ENCODE results near the gene ADCY1. TPM values are rescaled to one million over a fixed set of nuclear protein-coding genes. Genes with fewer than 3 reads are reported as not detected.
A peak's percentile ranks its signal among the peaks of the same experiment; 100 is the strongest.
"Not testable (repeated sequence)": the region's sequence is repeated elsewhere in the genome, so short reads cannot be mapped to it uniquely, and the experiment has no call there.

The ADCY1 gene
- total and polyA plus RNA-seq, 2 donors from 2014 or later = 2.9 to 3.7 TPM

DNA sequence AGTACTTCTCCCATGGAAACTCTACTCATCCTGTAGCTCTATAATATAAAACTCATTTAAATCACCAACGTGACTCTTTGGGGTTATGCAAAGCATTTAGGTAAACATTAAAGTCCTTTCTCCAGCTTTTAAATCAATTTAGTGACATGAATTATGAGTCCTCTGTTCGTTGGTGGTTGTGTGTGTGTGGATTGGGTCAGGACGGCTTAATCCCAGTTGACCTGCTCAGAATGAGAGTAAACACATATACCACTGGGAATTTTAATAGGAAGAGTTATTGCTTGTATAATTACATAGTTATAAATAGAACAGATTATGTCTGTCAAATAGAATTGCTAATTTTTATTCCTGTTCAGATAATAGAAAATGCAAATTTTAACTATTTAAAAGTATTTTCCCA, 30.7 kb upstream of the ADCY1 start:
- Histone ChIP-seq H3K4me1 (ENCODE audit: control insufficient read depth in 2 of 3, insufficient read depth in 2 of 3, low read depth in 1 of 3, low read length in 3 of 3) (no peaks in the 10 kb centered on the region), H3K9ac (ENCODE audit: low read length in 3 of 3) (no peak overlapping the region), H3K27me3 (ENCODE audit: control insufficient read depth, insufficient read depth, low read length) (no peaks in the 10 kb centered on the region), H3K4me3 (ENCODE audit: low read length in 3 of 3) (no peak overlapping the region), H3K36me3 (ENCODE audit: control insufficient read depth in 2 of 3, insufficient read depth in 3 of 3, low read length in 3 of 3) (no peaks in the 10 kb centered on the region), H3K27ac (ENCODE audit: low read depth in 2 of 2, low read length in 2 of 2) (no peak overlapping the region), H3K9me3 (ENCODE audit: control insufficient read depth in 2 of 3, insufficient read depth in 1 of 3, low read length in 3 of 3) (peaks cover 0 to 5% (median 3%) of the 10 kb centered on the region in 3 donors)
- no peak for FAIRE-seq
- intact Hi-C loops (cut with DNase I) = no loop called here
- TF ChIP-seq CTCF (IDR thresholded peaks at IDR 0.05; ENCODE audit: borderline replicate concordance, extremely low read depth, insufficient read depth) = no peak
- no peak for DNase-seq

GRCh38 chr7:45545105-45545710, 29.0 kb upstream of the ADCY1 start:
- H3K27ac ChIP-seq (ENCODE audit: low read depth in 2 of 2, low read length in 2 of 2); FAIRE-seq; intact Hi-C loops (cut with DNase I); H3K4me1 ChIP-seq (ENCODE audit: control insufficient read depth in 2 of 3, insufficient read depth in 2 of 3, low read depth in 1 of 3, low read length in 3 of 3); DNase-seq; H3K27me3 ChIP-seq (ENCODE audit: control insufficient read depth, insufficient read depth, low read length); H3K4me3 ChIP-seq (ENCODE audit: low read length in 3 of 3); H3K9me3 ChIP-seq (ENCODE audit: control insufficient read depth in 2 of 3, insufficient read depth in 1 of 3, low read length in 3 of 3); H3K9ac ChIP-seq (ENCODE audit: low read length in 3 of 3); H3K36me3 ChIP-seq (ENCODE audit: control insufficient read depth in 2 of 3, insufficient read depth in 3 of 3, low read length in 3 of 3): not testable (repeated sequence)

DNA sequence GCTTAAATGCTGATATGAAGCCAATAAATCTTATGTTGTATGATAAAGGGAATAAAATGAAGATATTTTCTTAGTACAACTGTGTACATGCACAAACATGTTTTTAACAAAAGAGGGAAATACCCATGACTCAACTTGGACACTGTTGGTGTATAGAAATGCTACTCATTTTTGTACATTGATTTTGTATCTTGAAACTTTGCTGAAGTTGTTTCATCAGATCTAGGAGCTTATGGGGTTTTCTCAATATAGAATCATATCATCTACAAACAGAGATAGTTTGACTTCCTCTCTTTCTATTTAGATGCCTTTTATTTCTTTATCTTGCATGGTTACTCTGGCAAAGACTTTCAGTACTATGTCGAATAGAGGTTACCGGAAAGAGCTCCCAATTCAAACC, 25.3 kb upstream of the ADCY1 start:
- H3K36me3 ChIP-seq (ENCODE audit: control insufficient read depth in 2 of 3, insufficient read depth in 3 of 3, low read length in 3 of 3); DNase-seq; H3K4me1 ChIP-seq (ENCODE audit: control insufficient read depth in 2 of 3, insufficient read depth in 2 of 3, low read depth in 1 of 3, low read length in 3 of 3); H3K27me3 ChIP-seq (ENCODE audit: control insufficient read depth, insufficient read depth, low read length); FAIRE-seq; H3K9ac ChIP-seq (ENCODE audit: low read length in 3 of 3); H3K4me3 ChIP-seq (ENCODE audit: low read length in 3 of 3); H3K27ac ChIP-seq (ENCODE audit: low read depth in 2 of 2, low read length in 2 of 2); intact Hi-C loops (cut with DNase I); H3K9me3 ChIP-seq (ENCODE audit: control insufficient read depth in 2 of 3, insufficient read depth in 1 of 3, low read length in 3 of 3): not testable (repeated sequence)

DNA sequence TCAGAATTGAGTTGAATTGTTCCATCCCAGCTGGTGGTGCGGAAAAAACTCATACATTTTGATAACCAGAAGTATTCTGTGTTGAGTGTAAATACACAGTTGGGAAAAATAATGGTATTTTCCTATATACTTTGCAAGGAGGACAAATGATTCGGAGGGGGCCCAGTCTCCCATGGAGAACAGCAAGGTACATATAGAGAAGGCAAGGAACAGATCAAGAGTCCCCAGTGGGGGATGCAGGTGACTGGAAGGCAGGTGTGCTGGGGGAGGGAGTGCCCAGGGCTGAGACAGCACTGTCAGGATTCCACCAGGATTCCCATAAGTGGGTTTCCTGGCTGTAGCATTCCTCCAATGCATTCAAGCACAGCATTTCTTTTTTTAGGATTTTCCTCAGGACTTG, 10.8 kb upstream of the ADCY1 start:
- intact Hi-C loops (cut with DNase I) = no loop called here
- no peaks in the 10 kb centered on the region for H3K4me1 ChIP-seq (ENCODE audit: control insufficient read depth in 2 of 3, insufficient read depth in 2 of 3, low read depth in 1 of 3, low read length in 3 of 3)
- H3K27me3 ChIP-seq (ENCODE audit: control insufficient read depth, insufficient read depth, low read length) = no peaks in the 10 kb centered on the region
- no peak overlapping the region for H3K4me3 ChIP-seq (ENCODE audit: low read length in 3 of 3)
- no peak overlapping the region for H3K9ac ChIP-seq (ENCODE audit: low read length in 3 of 3)
- H3K27ac ChIP-seq (ENCODE audit: low read depth in 2 of 2, low read length in 2 of 2) = no peak overlapping the region
- FAIRE-seq (no peak), DNase-seq (peak in 1 of 5 donors; percentile 13)
- peaks cover 0 to 13% (median 0%) of the 10 kb centered on the region in 3 donors for H3K9me3 ChIP-seq (ENCODE audit: control insufficient read depth in 2 of 3, insufficient read depth in 1 of 3, low read length in 3 of 3)
- no peak for TF ChIP-seq CTCF (IDR thresholded peaks at IDR 0.05; ENCODE audit: borderline replicate concordance, extremely low read depth, insufficient read depth)
- H3K36me3 ChIP-seq (ENCODE audit: control insufficient read depth in 2 of 3, insufficient read depth in 3 of 3, low read length in 3 of 3) = no peaks in the 10 kb centered on the region
